ENCODE data around the gene LIN28B. TPM values are rescaled to one million over a fixed set of nuclear protein-coding genes. Genes with fewer than 3 reads are reported as not detected.

LIN28B gene
- polyA plus RNA-seq, 3 donors = not detected

DNA sequence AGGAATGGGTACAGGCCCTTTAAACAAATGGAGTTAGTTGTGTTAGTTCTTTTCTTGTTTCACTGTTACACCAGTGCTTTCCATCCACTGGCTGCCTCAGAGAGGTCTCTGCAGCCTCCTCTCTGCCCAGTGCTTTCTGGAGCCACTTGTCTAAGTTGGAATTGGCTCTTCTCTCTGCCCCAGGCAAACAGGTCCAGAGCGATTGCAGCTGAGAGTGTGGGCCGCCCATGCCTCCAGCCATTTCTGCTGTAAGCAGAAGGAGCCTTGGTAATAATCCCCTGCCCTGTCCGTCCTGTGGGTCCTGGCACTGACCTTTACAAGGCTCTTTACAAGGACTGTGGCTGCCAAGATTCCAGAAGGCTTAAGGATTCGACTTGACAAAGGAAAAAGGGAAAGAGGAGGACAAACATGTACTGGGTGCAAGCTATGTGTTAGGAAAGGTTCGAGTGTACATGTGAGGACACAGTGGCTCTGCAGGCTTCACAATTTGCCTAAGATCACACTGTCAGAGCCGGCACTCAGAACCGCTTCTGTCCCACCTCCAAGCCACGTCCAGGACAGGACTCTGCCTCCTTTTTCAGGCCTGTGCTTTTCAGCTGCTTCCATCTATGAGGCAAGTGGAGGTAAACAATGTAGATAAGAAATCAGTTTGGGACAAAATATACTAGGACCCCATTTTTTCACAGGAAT is 134.4 kb downstream of the LIN28B start:
- 66 to 67% (median 66%) methylated on average over 8 of the region's 8 CpGs for WGBS, 3 donors
- no peak overlapping the region for H3K27ac ChIP-seq (ENCODE audit: low read depth, low read length)

DNA sequence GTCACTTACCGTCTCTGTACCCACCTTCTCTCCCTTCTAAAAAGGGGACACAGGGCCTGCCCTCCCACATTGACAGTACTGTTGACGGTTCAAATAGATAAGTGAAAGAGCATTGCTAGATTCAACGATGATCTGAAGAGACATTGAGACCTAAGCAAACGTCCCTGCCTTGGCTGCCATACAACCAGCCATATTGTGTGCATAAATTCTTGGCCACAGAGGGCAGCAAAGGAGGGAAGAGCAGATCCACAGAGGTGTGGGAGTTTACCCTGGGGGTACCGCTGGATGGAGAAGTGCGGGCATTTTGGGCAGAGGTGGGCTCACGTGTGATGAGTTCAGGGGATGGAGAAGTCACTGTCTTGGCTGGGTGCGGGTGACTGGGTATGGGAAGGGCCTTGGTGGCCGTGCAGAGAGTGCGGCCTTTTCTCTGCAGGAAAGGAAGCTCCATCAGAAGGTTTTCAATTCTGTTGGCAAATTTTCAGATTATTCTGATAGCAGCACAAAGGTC is 137.3 kb downstream of the LIN28B start:
- 91 to 92% (median 92%) methylated on average over 10 of the region's 10 CpGs for whole genome bisulfite sequencing, 3 donors
- H3K27ac ChIP-seq (ENCODE audit: low read depth, low read length) = no peak overlapping the region

DNA sequence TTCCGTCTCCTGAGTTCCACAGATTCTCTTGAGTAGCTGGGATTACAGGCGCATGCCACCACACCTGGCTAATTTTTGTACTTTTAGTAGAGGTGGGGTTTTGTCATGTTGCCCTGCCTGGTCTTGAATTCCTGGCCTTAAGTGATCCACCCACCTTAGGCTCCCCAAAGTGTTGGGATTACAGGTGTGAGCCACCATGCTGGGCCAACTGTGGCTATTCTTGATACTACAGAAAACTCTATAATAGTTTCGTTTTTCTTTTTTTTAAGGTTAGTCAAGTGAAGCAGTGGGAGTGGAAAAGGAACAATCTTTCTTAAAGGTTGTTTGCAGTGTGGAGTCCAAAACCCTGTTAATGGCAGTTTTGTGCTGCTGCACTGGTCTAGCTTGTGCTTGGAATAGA is 138.2 kb downstream of the LIN28B start:
- 89 to 94% (median 92%) methylated on average over 3 of the region's 3 CpGs for WGBS, 3 donors
- no peak overlapping the region for H3K27ac ChIP-seq (ENCODE audit: low read depth, low read length)

DNA sequence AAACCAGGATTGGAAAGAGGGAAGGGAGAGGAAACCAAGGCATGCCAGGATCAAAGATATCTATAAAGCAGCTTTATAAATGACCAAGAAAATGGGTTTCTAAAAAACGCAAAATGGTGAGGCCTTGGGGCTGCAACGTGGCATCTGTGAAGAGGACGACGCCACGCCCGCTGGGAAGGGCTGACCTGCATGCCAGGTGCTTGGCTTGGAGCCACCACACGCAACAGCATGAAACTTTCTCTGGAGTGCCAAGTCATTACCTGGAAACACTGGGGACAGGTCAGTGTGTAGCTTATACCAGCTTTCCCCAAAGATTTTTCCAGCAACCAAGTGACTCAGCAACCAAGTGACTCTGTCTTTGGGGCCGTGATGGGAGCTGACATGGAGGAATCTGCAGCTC is 140.4 kb downstream of the LIN28B start:
- no peak overlapping the region for H3K27ac ChIP-seq (ENCODE audit: low read depth, low read length)
- 46 to 92% (median 88%) methylated on average over 8 of the region's 8 CpGs for WGBS, 3 donors

DNA sequence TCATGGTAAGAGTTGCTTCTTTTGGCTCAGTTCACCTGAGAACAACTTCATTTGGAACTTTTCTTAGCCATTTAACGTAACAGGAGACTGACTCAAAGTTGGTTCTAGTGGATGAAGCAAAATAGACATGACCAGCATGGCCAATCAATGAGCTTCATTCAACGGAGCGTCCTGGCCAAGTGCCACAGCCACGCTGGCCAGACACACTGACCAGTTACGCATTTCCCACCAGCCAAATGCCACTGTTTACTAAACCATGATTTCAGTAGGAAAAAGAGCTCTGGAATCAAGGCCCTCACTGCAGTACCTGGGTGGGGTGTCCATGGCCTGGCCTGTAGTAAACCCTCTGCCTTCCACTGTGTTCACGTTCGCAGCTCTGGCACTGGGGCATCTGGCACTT is 142.5 kb downstream of the LIN28B start:
- H3K27ac ChIP-seq (ENCODE audit: low read depth, low read length) = no peak overlapping the region
- 89 to 94% (median 93%) methylated on average over 7 of the region's 7 CpGs for WGBS, 3 donors

DNA sequence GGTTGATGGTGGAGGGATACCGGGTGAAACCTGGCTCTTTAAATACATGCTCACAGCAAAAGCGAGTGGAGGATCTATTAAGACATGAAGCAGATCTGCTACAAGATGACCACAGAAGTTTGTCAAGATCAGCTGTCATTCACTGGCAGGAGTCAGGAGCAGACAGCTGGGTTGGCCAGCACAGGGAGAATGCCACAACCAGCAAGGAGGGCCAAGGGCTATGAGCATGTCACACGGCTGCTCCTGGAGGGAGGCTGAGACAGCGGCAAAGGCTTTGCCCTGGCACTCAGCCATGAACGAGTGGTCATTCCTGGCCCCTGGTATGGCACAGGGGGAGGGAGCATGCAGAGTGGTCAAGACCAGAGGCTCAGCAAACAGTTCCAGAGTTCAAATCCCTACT is 145.3 kb downstream of the LIN28B start:
- WGBS, 3 donors = 88 to 91% (median 88%) methylated on average over 5 of the region's 5 CpGs
- no peak overlapping the region for H3K27ac ChIP-seq (ENCODE audit: low read depth, low read length)

DNA sequence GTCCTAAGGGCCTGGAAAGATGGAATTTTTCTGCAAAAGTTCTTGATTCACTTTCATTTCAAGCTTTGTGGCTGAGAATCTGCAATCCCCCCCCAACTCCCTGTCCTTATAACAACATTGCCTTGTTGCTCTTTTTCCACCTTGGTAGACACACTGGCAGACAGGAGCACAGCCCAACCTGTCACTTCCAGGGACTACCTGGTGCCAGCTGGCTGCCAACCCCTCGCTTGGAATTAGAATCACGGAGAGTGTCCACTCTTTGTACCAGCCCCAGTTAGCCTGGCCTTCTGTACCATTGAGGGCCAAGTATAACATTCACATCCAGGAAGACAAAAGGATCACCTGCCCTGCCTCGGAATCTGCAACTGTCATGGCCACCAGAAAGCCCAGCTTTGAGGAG is 148.2 kb downstream of the LIN28B start:
- 76 to 97% (median 94%) methylated on average over 3 of the region's 3 CpGs for WGBS, 3 donors

DNA sequence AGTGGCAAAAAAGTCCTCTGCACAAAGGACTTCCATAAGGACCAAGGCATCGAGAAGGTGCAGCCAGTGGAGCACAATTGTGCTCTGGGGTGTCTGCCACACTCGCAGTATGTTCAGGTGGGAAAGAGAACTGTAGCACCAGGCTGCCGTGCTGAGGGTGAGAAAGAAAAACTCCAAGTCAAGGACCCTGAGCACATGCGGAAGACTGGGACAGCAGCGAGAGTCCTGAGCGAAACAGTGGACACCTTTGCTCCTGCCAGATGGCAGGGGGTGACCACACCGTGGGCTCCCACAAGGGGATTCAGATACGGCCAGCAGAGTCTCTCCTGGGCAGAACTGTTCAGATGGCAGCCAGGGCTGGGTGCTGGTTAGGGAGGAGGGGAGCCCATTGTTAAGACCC is 149.4 kb downstream of the LIN28B start:
- WGBS, 3 donors = 88 to 96% (median 94%) methylated on average over 8 of the region's 8 CpGs
- no peak overlapping the region for H3K27ac ChIP-seq (ENCODE audit: low read depth, low read length)

More for the DNA sequence above, 148.2 kb downstream of the LIN28B start:
- no peak overlapping the region for H3K27ac ChIP-seq (ENCODE audit: low read depth, low read length)

DNA sequence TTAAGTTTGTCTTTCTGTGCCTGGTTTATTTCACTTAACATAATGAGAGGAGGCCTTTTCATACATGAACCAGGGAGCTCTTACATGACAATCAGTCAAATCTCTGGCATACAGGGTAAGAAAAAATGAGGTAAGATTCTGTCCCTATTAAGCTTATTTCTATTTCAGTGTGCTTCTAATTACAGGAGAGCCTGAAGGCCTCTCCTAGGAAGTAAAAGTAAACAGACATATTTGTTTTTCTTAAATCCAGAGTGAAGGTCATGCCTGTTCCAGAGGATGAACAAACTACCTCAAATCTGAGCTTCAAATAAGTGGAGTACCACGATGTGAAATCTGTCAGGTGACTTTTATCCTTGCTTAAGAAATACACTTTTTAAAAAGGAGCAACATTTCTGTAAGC is 150.3 kb downstream of the LIN28B start:
- WGBS, 3 donors = 31 to 70% (median 60%) methylated on average over 1 of the region's 1 CpG
- H3K27ac ChIP-seq (ENCODE audit: low read depth, low read length) = no peak overlapping the region

DNA sequence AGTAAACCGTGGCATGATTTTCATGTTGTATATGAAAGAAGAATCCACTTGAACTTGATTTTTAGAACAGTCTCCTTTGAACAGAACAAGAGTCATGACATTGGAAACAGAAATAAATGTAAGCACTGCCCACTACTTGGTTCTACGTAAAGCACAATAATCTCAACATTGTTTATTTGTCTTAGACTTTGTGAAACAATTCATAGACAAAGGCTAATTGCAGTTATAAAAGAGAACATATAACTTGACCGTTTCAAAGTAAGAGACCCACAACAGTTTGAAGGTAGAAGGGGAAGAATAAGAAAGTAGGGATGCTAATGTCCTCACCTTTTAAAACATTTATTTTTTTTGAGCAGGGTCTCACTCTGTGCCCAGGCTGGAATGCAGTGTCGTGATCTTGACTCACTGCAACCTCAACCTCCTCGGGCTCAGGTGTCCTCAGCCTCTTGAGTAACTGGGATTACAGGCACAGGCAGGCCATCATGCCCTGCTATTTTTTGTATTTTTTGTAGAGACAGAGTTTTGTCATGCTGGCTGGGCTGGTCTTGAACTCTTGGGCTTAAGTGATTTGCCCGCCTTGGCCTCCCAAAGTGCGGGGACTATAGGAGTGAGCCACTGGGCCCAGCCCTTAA is 151.8 kb downstream of the LIN28B start:
- H3K27ac ChIP-seq (ENCODE audit: low read depth, low read length) = no peak overlapping the region
- 77 to 91% (median 86%) methylated on average over 7 of the region's 7 CpGs for WGBS, 3 donors

DNA sequence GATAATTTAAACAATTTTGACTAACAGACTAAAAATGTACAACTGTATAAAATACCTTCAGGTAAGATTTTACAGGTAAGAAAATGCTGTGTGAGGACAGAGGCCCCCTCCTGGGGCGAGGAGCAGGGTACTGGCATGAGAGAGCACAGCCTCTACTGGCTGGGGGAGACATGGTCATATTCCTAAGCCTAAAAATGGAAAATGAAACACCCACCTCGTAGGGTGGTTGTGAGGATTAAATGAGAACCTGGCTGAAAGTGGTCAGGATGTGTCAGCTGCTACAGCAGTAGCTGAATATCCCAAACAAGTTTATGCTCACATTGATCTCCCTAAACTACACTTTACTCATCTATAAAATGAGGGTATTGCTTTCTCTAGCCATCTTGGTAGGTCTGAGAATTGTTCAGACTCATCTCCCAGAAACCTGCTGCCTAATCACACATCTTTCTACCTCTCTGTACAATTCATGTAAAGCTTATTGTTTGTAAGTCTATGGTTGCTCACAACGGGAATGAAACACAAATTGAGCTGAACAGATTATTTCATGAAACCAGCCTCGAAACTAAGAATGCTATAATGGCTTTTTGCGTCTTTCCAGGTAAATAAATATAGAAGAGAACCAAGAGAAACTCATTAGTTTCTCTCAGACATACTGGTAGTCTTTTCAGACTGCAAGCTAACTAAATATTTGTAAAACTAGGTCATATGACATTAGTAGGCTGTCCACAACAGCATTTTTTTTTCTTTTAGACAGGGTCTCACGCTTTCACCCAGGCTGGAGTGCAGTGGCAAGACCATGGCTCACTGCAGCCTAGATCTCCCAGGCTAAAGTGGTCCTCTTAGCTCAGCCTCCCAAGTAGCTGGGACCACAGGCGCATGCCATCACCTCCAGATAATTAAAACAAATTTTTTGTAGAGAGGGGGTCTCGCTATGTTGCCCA is 153.3 kb downstream of the LIN28B start:
- WGBS, 3 donors = 65 to 72% (median 70%) methylated on average over 8 of the region's 8 CpGs
- no peak overlapping the region for H3K27ac ChIP-seq (ENCODE audit: low read depth, low read length)

DNA sequence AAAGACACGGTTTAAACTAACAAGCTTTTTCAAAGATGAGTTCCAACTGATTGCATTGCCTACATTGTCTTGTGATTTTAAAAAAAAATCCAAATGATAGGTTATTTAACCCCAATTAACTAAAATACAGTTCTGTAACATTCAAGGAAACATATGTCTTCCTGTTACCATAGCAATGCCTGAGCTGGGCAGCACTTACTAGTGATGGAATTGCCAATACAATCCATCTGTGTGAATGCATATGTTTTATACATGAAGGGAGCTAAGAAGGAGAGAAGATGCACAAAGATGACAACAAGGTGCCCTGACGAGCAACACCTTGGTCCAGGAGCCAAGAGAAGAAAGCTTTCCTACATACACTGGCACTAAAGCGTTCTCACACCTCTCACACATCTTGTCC is 154.2 kb downstream of the LIN28B start:
- WGBS, 3 donors = 73 to 83% (median 82%) methylated on average over 3 of the region's 3 CpGs
- H3K27ac ChIP-seq (ENCODE audit: low read depth, low read length) = no peak overlapping the region

DNA sequence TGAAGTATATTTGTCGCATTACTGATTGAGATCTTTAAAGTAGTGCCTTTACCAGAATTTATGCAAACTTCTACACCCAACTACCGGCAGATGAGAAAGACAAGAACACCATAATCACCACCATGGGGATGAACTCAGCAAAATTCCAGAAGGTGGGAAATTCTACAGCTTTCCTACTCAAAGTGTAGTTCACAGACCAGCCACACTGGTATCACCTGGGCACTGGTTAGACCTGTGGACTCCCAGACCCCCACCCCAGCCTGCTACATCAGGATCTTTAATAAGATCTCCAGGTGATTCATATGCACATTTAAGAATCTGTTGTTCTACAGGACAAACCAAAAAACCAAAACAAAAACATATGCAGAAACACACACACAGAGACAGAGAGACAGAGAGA is 155.0 kb downstream of the LIN28B start:
- 94 to 96% (median 94%) methylated on average over 2 of the region's 2 CpGs for WGBS, 3 donors
- no peak overlapping the region for H3K27ac ChIP-seq (ENCODE audit: low read depth, low read length)

DNA sequence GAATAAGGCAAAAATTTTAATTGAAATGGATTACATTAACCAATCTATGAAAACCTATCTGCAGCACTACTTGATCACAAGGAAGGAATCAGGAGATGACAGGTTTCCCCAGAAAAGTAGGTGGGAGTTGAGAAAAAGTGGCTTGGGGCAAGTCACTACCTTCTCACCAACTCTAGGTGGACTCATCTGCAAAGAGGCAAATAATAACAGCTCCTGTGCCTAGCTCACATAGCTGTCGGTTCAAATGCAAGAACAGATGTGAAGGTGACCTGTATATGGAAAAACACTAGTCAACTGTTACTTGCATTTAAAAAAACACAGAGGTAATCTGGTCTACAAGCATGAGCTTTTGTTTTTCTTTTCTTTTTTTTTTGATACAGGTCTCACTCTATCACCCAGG is 155.7 kb downstream of the LIN28B start:
- WGBS, 3 donors = 85 to 96% (median 91%) methylated on average over 1 of the region's 1 CpG
- H3K27ac ChIP-seq (ENCODE audit: low read depth, low read length) = no peak overlapping the region

DNA sequence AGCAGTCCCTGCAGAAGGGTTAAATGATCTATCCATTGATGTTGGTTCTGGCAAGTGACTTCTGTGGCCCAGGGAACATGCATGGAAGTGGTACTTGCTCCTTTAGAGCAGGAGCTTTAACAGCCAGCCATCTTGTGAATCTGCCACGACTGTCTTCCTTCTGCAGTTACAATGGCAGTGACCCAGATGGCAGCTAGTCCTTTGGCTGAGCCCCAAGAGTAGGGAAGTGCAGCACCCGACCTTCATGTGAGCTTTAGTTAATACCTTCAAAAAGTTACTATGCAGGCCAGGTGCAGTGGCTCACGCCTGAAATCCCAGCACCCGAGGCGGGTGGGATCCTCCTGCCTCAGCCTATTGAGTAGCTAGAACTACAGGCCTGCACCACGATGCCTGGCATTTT is 156.5 kb downstream of the LIN28B start:
- no peak overlapping the region for H3K27ac ChIP-seq (ENCODE audit: low read depth, low read length)
- WGBS, 3 donors = 45 to 76% (median 67%) methylated on average over 6 of the region's 6 CpGs

DNA sequence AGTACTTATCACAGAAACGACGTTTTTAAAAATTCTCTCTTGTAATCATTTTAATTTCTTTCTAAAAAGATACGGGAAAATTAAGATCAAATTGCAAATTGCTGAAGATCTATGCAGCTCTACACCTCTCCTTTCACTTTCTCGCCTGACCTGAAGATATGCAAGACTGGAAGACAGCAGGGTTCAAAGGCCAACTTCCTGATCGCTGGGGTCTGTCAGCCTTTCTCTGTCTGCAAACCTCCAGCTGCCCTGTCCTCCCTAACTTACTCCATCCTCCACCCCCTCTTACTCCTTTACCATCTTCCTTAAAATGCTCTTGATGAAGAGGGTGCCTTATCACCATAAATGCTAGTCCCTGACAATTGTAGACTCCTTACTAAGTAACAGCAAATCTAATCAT is 159.2 kb downstream of the LIN28B start:
- no peak overlapping the region for H3K27ac ChIP-seq (ENCODE audit: low read depth, low read length)
- 56 to 78% (median 76%) methylated on average over 5 of the region's 5 CpGs for WGBS, 3 donors

DNA sequence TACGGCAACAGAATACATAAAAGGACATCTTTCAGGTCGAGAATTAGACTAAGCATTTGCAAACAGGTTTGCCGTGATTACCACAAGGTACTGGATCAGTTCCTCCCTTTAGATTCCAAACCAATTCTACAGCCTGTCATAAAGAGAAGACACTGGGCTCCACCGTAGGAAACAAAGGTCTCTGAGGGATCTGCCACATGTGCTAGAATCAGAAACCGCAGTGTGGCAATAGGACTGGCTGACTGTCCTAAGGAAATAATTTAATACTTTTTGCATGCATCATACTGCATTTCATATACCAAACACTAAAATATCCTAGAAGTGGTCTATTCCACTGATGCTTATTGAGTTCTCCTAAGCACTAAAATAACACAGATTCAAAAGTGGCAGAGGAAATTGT is 163.7 kb downstream of the LIN28B start:
- H3K27ac ChIP-seq (ENCODE audit: low read depth, low read length) = no peak overlapping the region
- WGBS, 3 donors = 78 to 88% (median 88%) methylated on average over 5 of the region's 5 CpGs

DNA sequence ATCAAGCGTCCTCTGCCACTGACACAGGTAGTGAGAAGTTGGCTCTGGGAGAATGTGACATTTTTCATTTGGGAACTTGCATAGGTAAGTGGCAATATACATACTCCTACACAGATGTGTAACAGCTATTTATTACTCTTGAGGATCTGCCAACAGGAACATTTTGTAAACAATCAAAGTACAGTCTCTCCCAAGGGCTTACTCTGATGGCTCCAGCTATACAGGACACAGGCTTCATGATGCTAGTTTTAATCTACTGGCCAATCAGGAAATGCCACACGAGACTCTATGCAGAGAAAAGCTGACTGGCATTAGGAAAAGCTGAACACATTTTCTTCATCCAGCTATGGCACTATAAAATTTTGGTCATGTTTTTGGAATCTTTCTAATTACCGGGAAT is 165.1 kb downstream of the LIN28B start:
- H3K27ac ChIP-seq (ENCODE audit: low read depth, low read length) = no peak overlapping the region
- 70 to 83% (median 77%) methylated on average over 3 of the region's 3 CpGs for WGBS, 3 donors

DNA sequence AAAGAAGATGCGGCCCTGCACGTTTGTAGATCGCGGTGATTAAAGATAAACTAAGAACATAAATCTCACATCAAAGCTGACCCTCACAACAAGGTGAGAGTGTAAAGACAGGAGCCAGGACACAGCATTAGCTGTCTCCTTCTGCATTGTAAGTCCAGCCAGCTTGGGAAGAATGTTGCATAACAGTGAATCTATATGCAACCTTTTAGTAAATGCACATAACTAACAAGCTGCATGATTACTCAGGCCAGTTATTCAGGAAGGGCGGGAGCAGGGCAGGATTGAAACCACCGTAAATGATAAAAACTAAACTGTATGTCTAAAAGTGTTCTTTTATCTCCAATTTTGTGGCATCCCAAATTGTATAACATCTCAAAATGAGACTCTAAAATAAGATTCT is 165.8 kb downstream of the LIN28B start:
- H3K27ac ChIP-seq (ENCODE audit: low read depth, low read length) = no peak overlapping the region
- 66 to 72% (median 72%) methylated on average over 6 of the region's 6 CpGs for WGBS, 3 donors

All from adipose tissue (tissue), 3 donors.